ENCODE measurements around the gene TMPRSS7. TPM values are rescaled to one million over a fixed set of nuclear protein-coding genes. Genes with fewer than 3 reads are reported as not detected.

TMPRSS7 gene
- total and polyA plus RNA-seq, 12 donors, result not detected

GRCh38 chr3:112013784-112014143 lies 20.8 kb upstream of the TMPRSS7 start:
- intact Hi-C loops (cut with DNase I), result no loop called here
- TF ChIP-seq POLR2A (IDR thresholded peaks at IDR 0.05), result no peak
- no peak for TF ChIP-seq CTCF (IDR thresholded peaks at IDR 0.05)
- 54 to 57% (median 56%) methylated on average over 5 of the region's 5 CpGs for WGBS, 4 donors

GRCh38 chr3:112017091-112017490 lies 17.4 kb upstream of the TMPRSS7 start:
- Histone ChIP-seq H3K27me3 (no peaks in the 10 kb centered on the region), H3K27ac (no peak overlapping the region), H3K9me3 (replicated peaks in 1 of 3) (no peaks in the 10 kb centered on the region), H3K36me3 (replicated peaks in 1 of 2) (no peaks in the 10 kb centered on the region), H3K4me1 (replicated peaks in 1 of 2) (peaks cover 4 to 27% of the 10 kb centered on the region in 2 donors), H3K4me3 (no peak overlapping the region)
- no peak for TF ChIP-seq CTCF (IDR thresholded peaks at IDR 0.05)
- no peak for TF ChIP-seq POLR2A (IDR thresholded peaks at IDR 0.05)
- no peak for DNase-seq
- intact Hi-C loops (cut with DNase I), result no loop called here

More at GRCh38 chr3:112013784-112014143, 20.8 kb upstream of the TMPRSS7 start:
- H3K4me3 ChIP-seq, result no peak overlapping the region
- no peaks in the 10 kb centered on the region for H3K9me3 ChIP-seq (replicated peaks in 1 of 3)
- no peak overlapping the region for H3K27ac ChIP-seq
- no peaks in the 10 kb centered on the region for H3K27me3 ChIP-seq
- no peaks in the 10 kb centered on the region for H3K36me3 ChIP-seq (replicated peaks in 1 of 2)
- DNase-seq, result no peak
- peaks cover 4 to 27% of the 10 kb centered on the region in 2 donors for H3K4me1 ChIP-seq (replicated peaks in 1 of 2)

- H3K27me3 ChIP-seq, result no peaks in the 10 kb centered on the region
- H3K4me3 ChIP-seq, result no peak overlapping the region
- no peak overlapping the region for H3K27ac ChIP-seq
- intact Hi-C loops (cut with DNase I), result no loop called here
- WGBS, 4 donors, result 94 to 98% (median 95%) methylated on average over 4 of the region's 4 CpGs
- TF ChIP-seq CTCF (IDR thresholded peaks at IDR 0.05) (no peak), POLR2A (IDR thresholded peaks at IDR 0.05) (no peak)
- no peak for DNase-seq
- H3K9me3 ChIP-seq (replicated peaks in 1 of 3), result no peaks in the 10 kb centered on the region
- peaks cover 4 to 12% of the 10 kb centered on the region in 2 donors for H3K4me1 ChIP-seq (replicated peaks in 1 of 2)
- H3K36me3 ChIP-seq (replicated peaks in 1 of 2), result no peaks in the 10 kb centered on the region
Measured at GRCh38 chr3:112018712-112019111, 15.8 kb upstream of the TMPRSS7 start.

- no peaks in the 10 kb centered on the region for H3K9me3 ChIP-seq (replicated peaks in 1 of 3)
- peaks cover 4 to 10% of the 10 kb centered on the region in 2 donors for H3K4me1 ChIP-seq (replicated peaks in 1 of 2)
- DNase-seq, result no peak
- no peak overlapping the region for H3K27ac ChIP-seq
- intact Hi-C loops (cut with DNase I), result no loop called here
- no peaks in the 10 kb centered on the region for H3K36me3 ChIP-seq (replicated peaks in 1 of 2)
- no peak overlapping the region for H3K4me3 ChIP-seq
- no peaks in the 10 kb centered on the region for H3K27me3 ChIP-seq
- no peak for TF ChIP-seq POLR2A (IDR thresholded peaks at IDR 0.05)
- TF ChIP-seq CTCF (IDR thresholded peaks at IDR 0.05), result no peak
- WGBS, 4 donors, result 72 to 87% (median 83%) methylated on average over 1 of the region's 1 CpG
Measured at GRCh38 chr3:112019716-112020115, 14.8 kb upstream of the TMPRSS7 start.
